NCI-H82 treated with DMSO at 0.1 percent for 48 hours (cell line): ENCODE measurements around the gene SH2B2.
"Not testable (repeated sequence)": the region's sequence is repeated elsewhere in the genome, so short reads cannot be mapped to it uniquely, and the experiment has no call there.

Experiments used
- DNase-seq: peaks from one replicate; lab custom pipeline; 2025; ENCODE audit not compliant: unreplicated experiment; lab: John Stamatoyannopoulos, UW

SH2B2 gene

GRCh38 chr7:102327183-102327582 is 40.5 kb downstream of the SH2B2 start:
- DNase-seq, result not testable (repeated sequence)

- not testable (repeated sequence) for DNase-seq
These were observed 42.2 kb downstream of the SH2B2 start for GRCh38 chr7:102328863-102329262.

- DNase-seq, result not testable (repeated sequence)
These were observed 42.7 kb downstream of the SH2B2 start for GRCh38 chr7:102329366-102329765.

- DNase-seq, result not testable (repeated sequence)
These were observed 44.2 kb downstream of the SH2B2 start for GRCh38 chr7:102330666-102331460.

GRCh38 chr7:102335574-102335973 is 48.9 kb downstream of the SH2B2 start:
- DNase-seq, result not testable (repeated sequence)

- DNase-seq, result not testable (repeated sequence)
These were observed 50.3 kb downstream of the SH2B2 start for GRCh38 chr7:102337002-102337401.

- peak; percentile 27 for DNase-seq
These were observed 50.8 kb downstream of the SH2B2 start for GRCh38 chr7:102337420-102337819.

GRCh38 chr7:102340599-102341368 is 54.1 kb downstream of the SH2B2 start:
- not testable (repeated sequence) for DNase-seq

GRCh38 chr7:102346983-102347382 is 60.3 kb downstream of the SH2B2 start:
- DNase-seq, result not testable (repeated sequence)

GRCh38 chr7:102356344-102356743 is 69.7 kb downstream of the SH2B2 start, which contains the start of gene SPDYE6:
Gene SPDYE6, minus strand, starts transcription at chr7:102356444. Its CDS starts 421 bp downstream, at chr7:102356023.
- DNase-seq, result not testable (repeated sequence)

GRCh38 chr7:102363549-102364393 is 77.1 kb downstream of the SH2B2 start:
- peak; percentile 95 for DNase-seq

GRCh38 chr7:102364394-102364886 is 77.8 kb downstream of the SH2B2 start:
- not testable (repeated sequence) for DNase-seq

- DNase-seq, result not testable (repeated sequence)
These were observed 78.7 kb downstream of the SH2B2 start for GRCh38 chr7:102365390-102365789.

GRCh38 chr7:102370038-102370437 is 83.4 kb downstream of the SH2B2 start:
- not testable (repeated sequence) for DNase-seq
